Suppressor macrophage treated with lipopolysaccharide for 1 hour (primary cell): ENCODE data around the gene FBXO9.

Source experiments
- DNase-seq, 3 donors: peaks; one replicate each; pipeline ENCODE4 v3.0.0-alpha.2; 2020 to 2022

FBXO9 gene

GRCh38 chr6:53095716-53096115 is 30.5 kb downstream of the FBXO9 start:
- no peak for DNase-seq

- DNase-seq: no peak
These were observed 35.4 kb downstream of the FBXO9 start for GRCh38 chr6:53100561-53100960.

DNA sequence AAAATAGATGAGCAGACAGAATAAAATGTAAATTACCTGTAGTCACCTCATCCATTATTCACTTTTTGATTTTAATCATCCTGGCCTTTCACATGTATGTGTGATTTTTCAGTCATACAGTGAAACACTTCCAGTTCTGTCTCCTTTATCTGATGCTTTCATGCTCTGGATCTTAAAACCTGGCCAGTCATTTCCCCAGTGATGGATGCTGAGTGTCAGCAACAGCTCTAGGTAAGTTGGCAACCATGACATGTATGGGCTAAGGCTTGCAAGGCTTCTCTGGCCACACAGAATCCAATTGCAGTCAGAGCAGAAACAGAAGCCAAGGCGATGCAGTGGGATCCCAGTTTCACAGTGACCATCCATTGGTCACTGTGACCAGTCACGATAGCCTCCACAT is 35.8 kb downstream of the FBXO9 start:
- no peak for DNase-seq

GRCh38 chr6:53103993-53104675 is 38.9 kb downstream of the FBXO9 start:
- peak in 1 of 3 donors; percentile 10 for DNase-seq

- no peak for DNase-seq
These were observed 39.7 kb downstream of the FBXO9 start for GRCh38 chr6:53104916-53105315.

GRCh38 chr6:53107091-53107490 is 41.9 kb downstream of the FBXO9 start:
- no peak for DNase-seq

DNA sequence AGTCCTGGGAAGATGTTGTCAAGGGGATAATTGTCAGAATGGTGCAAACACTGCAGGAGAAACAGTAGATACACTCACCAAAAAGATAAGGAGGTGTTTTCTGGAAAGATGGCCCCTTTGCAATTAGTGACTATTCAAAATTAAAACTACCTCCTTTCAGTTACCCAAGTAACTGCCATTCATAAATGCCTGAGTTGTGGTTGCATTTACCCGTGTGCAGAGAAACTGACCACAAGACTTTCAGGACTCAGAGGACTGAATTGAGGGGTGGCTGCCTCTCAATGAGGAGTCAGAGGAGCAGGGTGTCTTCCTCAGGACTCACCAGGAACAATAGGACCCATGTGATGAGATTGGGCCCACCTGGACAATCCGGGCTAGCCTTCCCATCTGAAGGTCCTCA is 44.4 kb downstream of the FBXO9 start:
- DNase-seq: no peak

DNA sequence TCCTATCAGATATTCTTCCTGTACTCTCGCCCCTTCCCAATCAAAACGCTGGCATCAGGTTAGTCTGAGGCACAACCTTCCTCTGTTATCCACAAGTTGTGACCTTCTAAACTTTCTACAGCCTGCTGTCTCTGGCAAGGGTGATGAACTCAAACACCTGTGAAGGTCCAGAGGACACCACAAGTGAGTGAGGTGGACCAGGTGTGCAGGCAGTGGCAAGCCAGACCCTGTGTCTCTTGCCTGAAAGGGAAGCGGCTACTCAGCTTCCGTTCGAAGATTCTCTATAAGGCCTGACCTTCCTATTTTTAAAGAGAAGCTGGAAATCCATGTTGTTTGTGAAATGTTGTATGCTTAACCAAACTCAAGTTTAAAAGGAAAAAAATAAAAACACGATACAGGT is 46.7 kb downstream of the FBXO9 start:
- no peak for DNase-seq

- no peak for DNase-seq
These were observed 47.2 kb downstream of the FBXO9 start for GRCh38 chr6:53112404-53112803.

DNA sequence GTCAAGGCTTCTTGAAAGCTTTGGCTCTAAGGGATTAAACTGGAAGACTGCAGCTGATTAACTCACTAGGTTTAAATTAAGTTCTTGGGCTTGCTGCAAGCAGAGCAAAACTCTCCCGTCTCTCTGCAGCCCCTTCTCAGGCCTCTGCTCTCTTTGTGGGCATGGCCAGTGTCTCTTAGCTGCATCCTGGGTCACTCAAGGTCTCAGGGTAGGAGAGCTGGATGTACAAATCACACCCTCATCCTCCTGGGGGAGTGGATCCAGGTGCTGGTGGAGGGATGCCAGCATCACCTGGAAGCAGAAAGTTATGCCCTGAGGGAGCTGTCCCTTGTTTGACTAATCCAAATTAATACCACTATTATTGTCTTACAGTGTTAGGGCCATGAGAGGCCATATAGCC is 47.7 kb downstream of the FBXO9 start:
- DNase-seq: no peak

GRCh38 chr6:53113742-53114141 is 48.5 kb downstream of the FBXO9 start:
- no peak for DNase-seq

DNA sequence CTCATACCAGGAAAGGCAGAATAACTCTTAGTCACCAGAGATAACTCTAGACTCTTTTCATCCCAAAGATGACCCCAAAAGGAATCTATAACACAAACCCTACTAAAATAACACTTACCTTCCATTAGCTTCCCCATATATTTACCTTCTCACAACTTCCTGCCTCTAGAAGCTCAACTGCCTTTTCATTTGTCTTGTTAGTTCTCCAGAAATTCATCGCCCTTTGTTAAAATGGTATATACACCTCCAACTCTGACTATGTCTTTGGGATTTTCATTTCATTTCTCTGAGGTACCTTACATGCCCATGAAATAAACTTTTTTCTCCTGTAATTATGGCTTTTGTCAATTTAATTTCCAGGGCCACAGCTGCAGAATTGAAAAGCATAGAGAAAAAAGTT is 49.9 kb downstream of the FBXO9 start:
- no peak for DNase-seq

DNA sequence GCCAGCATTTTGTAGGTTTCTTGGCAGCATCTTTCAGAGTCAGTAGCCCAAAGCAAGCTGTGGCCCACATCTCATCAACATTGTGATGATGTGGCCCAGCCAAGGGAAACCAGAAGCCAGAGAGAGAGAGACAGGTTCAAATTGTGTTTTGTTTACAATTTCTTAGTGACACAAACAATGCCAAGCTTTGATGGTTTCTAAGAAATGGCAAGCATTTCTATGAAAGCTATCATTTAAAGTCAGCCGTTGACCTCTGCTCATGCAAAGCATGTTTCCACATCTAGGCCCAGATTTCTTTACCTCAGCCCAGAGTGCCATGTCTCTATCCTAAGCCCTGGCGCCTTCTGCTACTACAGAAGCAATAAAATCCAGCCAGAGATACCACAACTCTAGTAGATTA is 50.5 kb downstream of the FBXO9 start:
- DNase-seq: no peak

- DNase-seq: no peak
These were observed 54.1 kb downstream of the FBXO9 start for GRCh38 chr6:53119349-53119748.

GRCh38 chr6:53119772-53120409 is 54.7 kb downstream of the FBXO9 start:
- no peak for DNase-seq

- DNase-seq: no peak
These were observed 59.1 kb downstream of the FBXO9 start for GRCh38 chr6:53124131-53124800.

- no peak for DNase-seq
These were observed 60.1 kb downstream of the FBXO9 start for GRCh38 chr6:53125276-53125675.

DNA sequence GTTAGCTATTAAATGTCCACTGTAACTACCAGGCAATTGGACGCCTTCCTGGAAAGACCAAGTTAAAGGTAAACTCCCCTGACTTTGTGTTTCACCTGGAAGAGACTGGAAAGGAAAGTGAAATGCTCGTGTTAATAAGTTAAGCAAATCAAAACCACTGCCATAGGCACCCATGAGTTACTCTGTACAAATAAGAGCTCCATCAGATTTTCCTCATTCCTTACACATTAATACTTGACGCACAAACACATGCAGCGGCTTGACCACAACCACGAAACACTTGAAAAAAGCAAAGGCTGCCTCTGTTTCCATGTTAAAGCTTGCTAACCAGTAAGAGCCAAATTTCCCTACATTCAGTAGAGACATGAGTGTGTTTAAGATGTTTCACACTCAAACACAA is 63.6 kb downstream of the FBXO9 start:
- no peak for DNase-seq

- DNase-seq: no peak
These were observed 65.5 kb downstream of the FBXO9 start for GRCh38 chr6:53130569-53131290.

- no peak for DNase-seq
These were observed 68.8 kb downstream of the FBXO9 start for GRCh38 chr6:53133961-53134360.

DNA sequence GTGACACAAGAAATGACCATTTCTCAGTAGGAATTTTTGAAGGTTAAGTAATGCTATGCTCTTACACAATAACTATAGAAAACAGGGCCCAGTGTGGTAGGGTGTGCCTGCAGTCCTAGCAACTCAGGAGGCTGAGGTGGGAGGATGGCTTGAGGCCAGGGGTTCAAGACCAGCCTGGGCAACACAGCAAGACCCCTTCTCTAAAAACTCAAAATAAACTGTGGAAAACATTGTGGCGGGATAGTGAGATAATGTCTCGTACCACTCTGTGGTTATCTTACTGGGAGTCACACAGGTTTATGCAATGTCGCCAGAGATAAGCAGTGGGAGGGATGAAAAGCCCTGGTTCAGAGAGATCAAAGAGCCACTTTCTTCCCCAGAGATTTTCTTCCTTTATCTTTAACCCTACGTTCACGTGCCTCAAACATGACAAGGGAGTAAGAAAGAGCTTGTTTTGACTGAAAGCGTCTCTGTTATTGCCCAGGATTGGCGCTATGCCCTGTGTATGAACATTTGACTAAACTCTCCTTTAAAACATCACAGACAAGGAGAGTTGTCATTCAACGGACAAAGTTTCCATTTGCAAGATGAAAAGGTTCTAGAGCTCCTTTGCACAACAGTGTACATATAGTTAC is 69.5 kb downstream of the FBXO9 start:
- peak in 1 of 3 donors; percentile 6 for DNase-seq

DNA sequence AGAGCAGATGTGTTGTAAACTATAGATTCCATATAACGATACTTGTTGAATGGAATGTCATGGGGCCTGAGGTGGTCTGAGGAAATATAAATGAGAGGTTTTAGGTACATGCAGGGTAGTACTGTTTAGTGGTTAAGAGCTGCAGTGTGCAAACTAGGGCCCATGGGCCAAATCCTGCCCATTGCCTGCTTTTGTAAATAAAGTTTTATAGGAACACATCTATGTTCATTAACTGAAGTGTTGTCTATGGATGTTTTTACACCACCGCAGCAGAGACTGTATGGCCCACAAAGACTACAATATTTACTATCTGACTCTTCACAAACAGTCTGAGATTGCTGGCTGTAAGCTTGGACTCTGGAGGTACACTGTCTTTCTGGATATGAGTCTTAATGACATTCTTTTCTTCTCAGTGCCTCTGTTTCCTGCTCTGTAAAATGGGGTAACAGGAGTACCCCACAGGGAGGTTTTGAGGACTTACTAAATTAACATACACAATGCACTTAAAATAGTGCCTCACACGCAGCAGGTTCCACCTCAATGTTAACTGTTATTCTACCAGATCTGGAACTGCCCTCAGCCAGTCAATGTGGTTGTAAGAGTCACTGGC is 70.9 kb downstream of the FBXO9 start:
- DNase-seq: no peak
